22Rv1 (cell line): ENCODE data around the gene MACF1.

Experiments used
- ZFX ChIP-seq: fragments of 450-650 bp; IDR thresholded peaks from 2 replicates; pipeline ENCODE4 v1.6.1; 2017; ENCODE audit warnings: antibody characterized with exemption, borderline replicate concordance
- TF ChIP-seq, protein P1 (sequence below): fragments of 450-650 bp; IDR thresholded peaks from 2 replicates; pipeline ENCODE4 v1.5.1; 2017; ENCODE audit warnings: mild to moderate bottlenecking

DNA sequence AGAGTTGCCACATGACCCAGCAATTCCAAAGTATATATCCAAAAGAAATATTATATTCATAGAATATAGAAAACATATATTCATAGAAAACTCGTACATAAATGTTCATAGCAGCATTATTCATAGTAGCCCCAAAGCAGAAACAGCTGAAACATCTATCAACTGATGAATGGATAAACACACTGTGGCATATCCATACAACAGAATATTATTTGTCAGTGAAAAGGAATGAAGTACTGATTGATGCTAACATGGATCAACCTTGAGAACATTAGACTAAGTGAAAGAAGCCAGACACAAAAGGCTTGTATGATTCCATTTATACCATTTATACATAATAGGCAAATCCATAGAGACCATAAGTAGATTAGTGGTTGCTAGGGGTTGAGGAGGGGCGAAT lies 21.7 kb upstream of the MACF1 start:
- TF ChIP-seq, protein P1, sequence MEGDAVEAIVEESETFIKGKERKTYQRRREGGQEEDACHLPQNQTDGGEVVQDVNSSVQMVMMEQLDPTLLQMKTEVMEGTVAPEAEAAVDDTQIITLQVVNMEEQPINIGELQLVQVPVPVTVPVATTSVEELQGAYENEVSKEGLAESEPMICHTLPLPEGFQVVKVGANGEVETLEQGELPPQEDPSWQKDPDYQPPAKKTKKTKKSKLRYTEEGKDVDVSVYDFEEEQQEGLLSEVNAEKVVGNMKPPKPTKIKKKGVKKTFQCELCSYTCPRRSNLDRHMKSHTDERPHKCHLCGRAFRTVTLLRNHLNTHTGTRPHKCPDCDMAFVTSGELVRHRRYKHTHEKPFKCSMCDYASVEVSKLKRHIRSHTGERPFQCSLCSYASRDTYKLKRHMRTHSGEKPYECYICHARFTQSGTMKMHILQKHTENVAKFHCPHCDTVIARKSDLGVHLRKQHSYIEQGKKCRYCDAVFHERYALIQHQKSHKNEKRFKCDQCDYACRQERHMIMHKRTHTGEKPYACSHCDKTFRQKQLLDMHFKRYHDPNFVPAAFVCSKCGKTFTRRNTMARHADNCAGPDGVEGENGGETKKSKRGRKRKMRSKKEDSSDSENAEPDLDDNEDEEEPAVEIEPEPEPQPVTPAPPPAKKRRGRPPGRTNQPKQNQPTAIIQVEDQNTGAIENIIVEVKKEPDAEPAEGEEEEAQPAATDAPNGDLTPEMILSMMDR, result no peak
- no peak for TF ChIP-seq ZFX
